Neural crest cell (in vitro differentiated cells): ENCODE measurements around the gene SLC17A2. TPM values are rescaled to one million over a fixed set of nuclear protein-coding genes. Genes with fewer than 3 reads are reported as not detected.

Experiments
- DNase-seq: peaks from one replicate; pipeline ENCODE4 v3.0.0; 2021; ENCODE audit warnings: low read depth, mixed read lengths, low spot score
- H3K27ac Mint-ChIP-seq: one replicate; pipeline ENCODE4 v1.8.0; 2021; ENCODE audit warnings: mild to moderate bottlenecking, mixed read lengths; ENCODE audit not compliant: unreplicated experiment
- H3K27me3 Mint-ChIP-seq: 2 replicates; pipeline ENCODE4 v1.8.0; 2021; ENCODE audit warnings: low read depth, mild to moderate bottlenecking, mixed read lengths
- H3K36me3 Mint-ChIP-seq: 2 replicates; pipeline ENCODE4 v1.8.0; 2021; ENCODE audit warnings: low read depth, mild to moderate bottlenecking, mixed read lengths
- H3K4me1 Mint-ChIP-seq: 2 replicates; pipeline ENCODE4 v1.8.0; 2021; ENCODE audit warnings: mixed read lengths
- H3K4me3 Mint-ChIP-seq: one replicate; pipeline ENCODE4 v1.8.0; 2021; ENCODE audit warnings: mild to moderate bottlenecking, mixed read lengths
- H3K9me3 Mint-ChIP-seq: 2 replicates; pipeline ENCODE4 v1.8.0; 2021; ENCODE audit warnings: mixed read lengths
- total RNA-seq: library from RNA; stranded (reverse); gene quantifications from 2 replicates; pipeline ENCODE4 v1.2.1, GENCODE V29; 2021
- TF ChIP-seq, protein P1 (sequence below): fragments of 200-600 bp; sonication (generic); conservative IDR thresholded peaks from 2 replicates; pipeline ENCODE4 v1.5.0; 2021; ENCODE audit warnings: antibody characterized with exemption, mild to moderate bottlenecking

The SLC17A2 gene
- total RNA-seq, 1 donor from 2014 or later, result not detected

DNA sequence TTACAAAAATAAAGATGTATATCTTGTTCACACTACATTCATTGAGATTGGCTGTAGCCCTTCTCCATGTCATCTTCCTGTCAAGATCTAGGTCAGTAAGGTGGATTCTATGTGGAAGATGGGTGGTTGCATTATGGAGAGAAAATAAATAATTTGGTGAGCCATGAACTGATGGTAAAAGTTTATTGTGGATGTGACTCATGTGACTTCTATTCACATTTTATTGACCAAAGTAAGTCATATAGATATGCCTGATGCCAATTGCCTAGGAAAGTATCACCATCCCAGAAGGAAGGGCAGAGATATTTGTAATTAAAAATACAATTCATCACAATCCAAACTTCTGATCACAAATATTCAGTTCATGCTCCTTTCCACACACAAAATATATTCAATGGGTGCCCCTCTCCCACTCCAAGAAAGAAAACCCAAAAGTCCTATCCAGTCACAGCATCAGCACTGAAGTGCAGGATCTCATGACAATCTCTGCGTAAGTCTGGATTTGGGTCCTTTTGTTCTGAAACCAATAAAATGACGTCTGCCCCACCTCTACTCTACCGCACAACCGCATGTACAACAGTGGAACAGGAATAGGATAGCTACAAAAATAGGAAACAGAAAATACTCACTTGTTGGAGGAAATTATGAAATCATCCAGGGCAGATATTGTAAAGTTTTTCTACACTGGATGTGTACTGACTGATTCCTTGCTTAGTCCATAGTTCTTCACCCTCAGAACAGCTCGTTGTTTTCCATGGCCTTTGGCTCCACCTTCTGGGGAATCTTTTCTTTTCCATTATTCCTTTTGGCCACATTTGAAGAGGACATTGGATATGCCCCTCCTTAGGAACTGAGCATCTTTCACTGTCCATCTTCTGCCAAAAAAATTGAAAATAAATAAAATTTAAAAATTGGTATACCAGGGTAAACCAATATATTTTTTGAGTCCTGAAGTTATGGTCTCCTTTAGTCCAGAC, 40.3 kb downstream of the SLC17A2 start:
- H3K27me3 Mint-ChIP-seq, result no peaks in the 10 kb centered on the region
- H3K4me1 Mint-ChIP-seq, result no peaks in the 10 kb centered on the region
- no peak overlapping the region for H3K27ac Mint-ChIP-seq
- no peaks in the 10 kb centered on the region for H3K36me3 Mint-ChIP-seq
- H3K9me3 Mint-ChIP-seq, result no peaks in the 10 kb centered on the region
- H3K4me3 Mint-ChIP-seq, result no peak overlapping the region
- TF ChIP-seq, protein P1, sequence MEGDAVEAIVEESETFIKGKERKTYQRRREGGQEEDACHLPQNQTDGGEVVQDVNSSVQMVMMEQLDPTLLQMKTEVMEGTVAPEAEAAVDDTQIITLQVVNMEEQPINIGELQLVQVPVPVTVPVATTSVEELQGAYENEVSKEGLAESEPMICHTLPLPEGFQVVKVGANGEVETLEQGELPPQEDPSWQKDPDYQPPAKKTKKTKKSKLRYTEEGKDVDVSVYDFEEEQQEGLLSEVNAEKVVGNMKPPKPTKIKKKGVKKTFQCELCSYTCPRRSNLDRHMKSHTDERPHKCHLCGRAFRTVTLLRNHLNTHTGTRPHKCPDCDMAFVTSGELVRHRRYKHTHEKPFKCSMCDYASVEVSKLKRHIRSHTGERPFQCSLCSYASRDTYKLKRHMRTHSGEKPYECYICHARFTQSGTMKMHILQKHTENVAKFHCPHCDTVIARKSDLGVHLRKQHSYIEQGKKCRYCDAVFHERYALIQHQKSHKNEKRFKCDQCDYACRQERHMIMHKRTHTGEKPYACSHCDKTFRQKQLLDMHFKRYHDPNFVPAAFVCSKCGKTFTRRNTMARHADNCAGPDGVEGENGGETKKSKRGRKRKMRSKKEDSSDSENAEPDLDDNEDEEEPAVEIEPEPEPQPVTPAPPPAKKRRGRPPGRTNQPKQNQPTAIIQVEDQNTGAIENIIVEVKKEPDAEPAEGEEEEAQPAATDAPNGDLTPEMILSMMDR, result peak; percentile 71
- peak; percentile 28 for DNase-seq

DNA sequence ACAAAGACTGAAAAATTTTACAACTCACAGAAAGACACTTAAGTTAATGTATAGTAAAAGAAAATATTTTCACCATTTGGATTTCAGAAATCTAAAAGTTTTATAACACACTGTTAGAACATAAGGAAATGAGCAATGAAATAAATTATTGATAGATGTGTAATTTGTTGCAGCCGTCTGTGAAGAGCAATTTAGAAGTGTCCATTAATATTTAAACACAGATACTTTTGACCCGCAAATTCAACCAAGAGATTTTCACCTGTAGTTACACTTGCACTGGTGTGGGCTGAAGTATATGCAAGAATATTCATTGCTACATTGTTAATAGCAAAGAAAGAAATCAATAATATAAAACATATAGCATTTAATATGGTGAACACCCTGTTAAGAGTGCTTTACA, 41.9 kb downstream of the SLC17A2 start:
- Mint-ChIP-seq H3K4me3 (no peak overlapping the region), H3K27ac (no peak overlapping the region), H3K4me1 (no peaks in the 10 kb centered on the region), H3K36me3 (no peaks in the 10 kb centered on the region), H3K27me3 (no peaks in the 10 kb centered on the region), H3K9me3 (no peaks in the 10 kb centered on the region)
- no peak for DNase-seq
- TF ChIP-seq, protein P1, result no peak

DNA sequence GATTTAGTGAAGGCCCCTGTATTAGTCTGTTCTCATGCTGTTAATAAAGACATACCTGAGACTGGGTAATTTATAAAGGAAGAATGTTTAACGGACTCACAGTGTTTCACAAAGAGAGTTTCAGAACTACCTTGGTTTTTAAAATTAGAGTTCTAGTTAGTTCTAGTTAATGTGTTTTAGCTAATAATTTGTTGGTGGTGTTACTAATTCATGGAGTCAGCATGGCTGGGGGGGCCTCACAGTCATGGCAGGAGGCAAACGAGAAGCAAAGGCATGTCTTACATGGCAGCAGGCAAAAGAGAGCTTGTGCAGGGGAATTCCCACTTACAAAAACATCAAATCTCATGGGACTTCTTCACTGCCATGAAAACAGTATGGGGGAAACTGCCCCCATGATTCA, 44.4 kb downstream of the SLC17A2 start:
- peaks cover 7% of the 10 kb centered on the region for H3K27me3 Mint-ChIP-seq
- TF ChIP-seq, protein P1, result no peak
- no peak overlapping the region for H3K4me3 Mint-ChIP-seq
- H3K4me1 Mint-ChIP-seq, result no peaks in the 10 kb centered on the region
- H3K27ac Mint-ChIP-seq, result no peak overlapping the region
- DNase-seq, result no peak
- H3K9me3 Mint-ChIP-seq, result no peaks in the 10 kb centered on the region
- no peaks in the 10 kb centered on the region for H3K36me3 Mint-ChIP-seq

DNA sequence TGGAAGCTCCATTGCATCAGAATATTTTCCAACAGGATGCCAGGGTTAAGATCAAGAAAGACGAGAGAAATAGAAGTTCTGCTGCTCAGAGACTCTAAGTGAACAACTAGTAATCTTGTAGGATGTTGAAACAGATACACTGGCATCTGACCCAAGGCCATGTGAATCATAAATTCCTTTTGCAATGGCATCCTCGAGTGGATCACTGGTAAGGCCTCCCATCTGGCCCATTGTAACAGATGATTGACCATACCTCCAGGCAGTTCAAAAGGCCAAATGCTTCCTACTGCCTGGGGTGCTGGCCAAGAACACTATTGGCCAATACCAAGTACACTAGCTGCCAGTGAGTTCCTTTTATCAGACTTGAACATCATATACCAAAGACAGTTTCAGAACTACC, 46.5 kb downstream of the SLC17A2 start:
- DNase-seq, result no peak
- TF ChIP-seq, protein P1, result no peak
- Mint-ChIP-seq H3K4me3 (no peak overlapping the region), H3K9me3 (no peaks in the 10 kb centered on the region), H3K27ac (no peak overlapping the region), H3K27me3 (peaks cover 7% of the 10 kb centered on the region), H3K36me3 (no peaks in the 10 kb centered on the region), H3K4me1 (no peaks in the 10 kb centered on the region)

DNA sequence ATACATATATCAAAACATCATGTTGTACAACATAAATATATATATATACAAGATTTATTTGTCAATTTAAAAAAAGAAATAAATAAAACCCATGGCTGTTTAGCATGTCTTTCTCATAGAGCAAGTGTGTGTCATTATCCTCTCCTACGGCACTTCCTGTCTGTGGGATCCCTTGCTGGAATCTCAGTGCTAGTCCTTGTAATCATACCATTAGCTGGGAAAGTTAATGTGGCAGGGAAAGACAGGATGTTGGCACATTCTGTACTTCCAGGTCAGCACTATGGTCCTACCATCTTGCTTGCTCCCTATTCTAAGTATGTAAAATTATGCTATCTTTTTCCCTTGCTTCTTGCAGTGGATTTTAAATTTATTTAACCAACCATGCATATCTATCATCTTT, 47.0 kb downstream of the SLC17A2 start:
- DNase-seq, result no peak
- H3K27me3 Mint-ChIP-seq, result peaks cover 7% of the 10 kb centered on the region
- TF ChIP-seq, protein P1, result no peak
- no peak overlapping the region for H3K4me3 Mint-ChIP-seq
- no peak overlapping the region for H3K27ac Mint-ChIP-seq
- H3K36me3 Mint-ChIP-seq, result no peaks in the 10 kb centered on the region
- no peaks in the 10 kb centered on the region for H3K4me1 Mint-ChIP-seq
- H3K9me3 Mint-ChIP-seq, result no peaks in the 10 kb centered on the region
